Right lung (tissue), 10 donors: ENCODE results near the gene SOHLH1. TPM values are rescaled to one million over a fixed set of nuclear protein-coding genes. Genes with fewer than 3 reads are reported as not detected.

Experiments
- DNase-seq, 2 donors: peaks; one replicate each; pipeline ENCODE4 v3.0.0-alpha.2; 2013
- long read RNA-seq, 8 donors: transcript quantifications; one replicate each; lab custom pipeline, GENCODE V29; 2026
- polyA plus RNA-seq, 5 donors: library from polyadenylated mRNA; unstranded; fragments of 120-200 nt; gene quantifications; one replicate each; pipeline versions ENCODE4 v1.2.1 to v1.2.3, GENCODE V29; 2013; ENCODE audit warnings: inconsistent platforms in 1 of 5, low replicate concordance in 1 of 5; ENCODE audit not compliant: insufficient read length in 5 of 5, insufficient read depth in 1 of 5

Gene SOHLH1
- polyA plus RNA-seq, result not detected
- long read RNA-seq, donor 1, result 0 reads
- long read RNA-seq, donor 2, result 0 reads
- long read RNA-seq, donor 3, result 0 reads
- long read RNA-seq, donor 4, result 0 reads
- long read RNA-seq, donor 5, result 0 reads
- long read RNA-seq, donor 6, result 0 reads
- long read RNA-seq, donor 7, result 0 reads
- long read RNA-seq, donor 8, result 0 reads

DNA sequence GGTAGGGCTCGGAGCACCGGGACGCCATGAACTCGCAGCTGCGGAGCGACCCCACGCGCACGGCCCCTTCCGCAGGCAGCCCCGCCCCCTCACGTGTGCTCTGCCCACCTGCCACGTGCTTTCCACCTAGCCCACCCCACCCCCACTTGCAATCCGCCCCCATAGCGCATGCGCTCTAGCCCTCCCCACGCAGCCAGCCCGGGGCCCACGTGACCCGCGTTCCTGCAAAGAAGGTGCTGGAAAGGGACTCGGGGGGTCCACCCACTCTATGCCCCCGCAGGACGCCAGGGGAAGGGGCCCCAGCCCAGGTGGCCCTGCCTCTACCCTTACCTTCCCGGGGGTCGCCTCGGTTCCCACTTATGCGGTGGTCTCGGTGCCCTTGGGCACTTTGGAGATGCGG, at the start of gene SOHLH1:
SOHLH1 (minus strand) TSS at position 42 of the 400 bp plus-strand sequence; CDS start at position 28, 14 bp downstream.
- no peak for DNase-seq

GRCh38 chr9:135748676-135749075, 49.4 kb upstream of the SOHLH1 start:
- DNase-seq, result no peak

GRCh38 chr9:135747311-135747710, 48.0 kb upstream of the SOHLH1 start:
- DNase-seq, result no peak

- no peak for DNase-seq
These were observed 47.3 kb upstream of the SOHLH1 start for GRCh38 chr9:135746565-135746964.

GRCh38 chr9:135745686-135746324, 46.5 kb upstream of the SOHLH1 start:
- DNase-seq, result no peak

GRCh38 chr9:135745189-135745588, 45.9 kb upstream of the SOHLH1 start:
- no peak for DNase-seq

GRCh38 chr9:135744333-135745070, 45.2 kb upstream of the SOHLH1 start:
- DNase-seq, result no peak

DNA sequence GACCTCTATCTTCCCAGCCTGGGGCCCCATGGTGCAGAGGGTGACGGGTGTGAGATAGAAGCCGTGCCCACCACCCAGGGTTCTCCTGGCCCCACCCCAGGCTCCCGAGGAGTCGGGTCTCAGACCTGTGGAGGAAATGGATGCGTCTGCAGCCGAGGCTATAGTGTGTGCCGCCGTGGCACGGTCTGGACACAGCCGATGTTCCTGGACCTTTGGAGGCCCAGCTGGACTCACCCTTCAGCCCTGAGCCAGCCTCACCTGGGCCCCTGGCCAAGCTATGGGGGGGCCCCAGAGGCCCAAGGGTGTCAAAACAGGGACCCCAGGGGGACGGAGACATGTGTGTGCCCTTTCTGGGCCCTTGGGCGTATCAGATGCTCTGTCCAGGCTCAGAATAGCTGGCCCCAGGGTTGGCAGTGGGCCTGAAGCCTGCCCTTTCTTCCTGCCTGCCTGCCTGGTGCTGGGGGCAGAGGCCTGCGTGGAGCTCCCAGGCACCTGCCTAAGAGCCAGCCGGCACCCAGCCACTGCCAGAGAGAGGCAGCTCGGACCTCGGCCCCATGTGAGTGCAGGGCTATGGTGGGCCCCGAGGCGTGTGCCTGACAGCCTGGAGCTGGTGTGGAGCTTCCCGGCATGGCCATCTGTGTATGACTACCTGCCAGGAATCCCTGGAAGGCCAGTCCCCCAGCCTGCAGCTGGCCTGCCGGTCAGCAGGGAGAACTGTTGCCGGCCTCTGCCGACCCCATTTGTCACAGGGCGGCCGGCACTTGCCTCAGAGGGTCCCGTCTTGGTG, 44.5 kb upstream of the SOHLH1 start:
- no peak for DNase-seq

- no peak for DNase-seq
These were observed 43.7 kb upstream of the SOHLH1 start for GRCh38 chr9:135743021-135743420.

DNA sequence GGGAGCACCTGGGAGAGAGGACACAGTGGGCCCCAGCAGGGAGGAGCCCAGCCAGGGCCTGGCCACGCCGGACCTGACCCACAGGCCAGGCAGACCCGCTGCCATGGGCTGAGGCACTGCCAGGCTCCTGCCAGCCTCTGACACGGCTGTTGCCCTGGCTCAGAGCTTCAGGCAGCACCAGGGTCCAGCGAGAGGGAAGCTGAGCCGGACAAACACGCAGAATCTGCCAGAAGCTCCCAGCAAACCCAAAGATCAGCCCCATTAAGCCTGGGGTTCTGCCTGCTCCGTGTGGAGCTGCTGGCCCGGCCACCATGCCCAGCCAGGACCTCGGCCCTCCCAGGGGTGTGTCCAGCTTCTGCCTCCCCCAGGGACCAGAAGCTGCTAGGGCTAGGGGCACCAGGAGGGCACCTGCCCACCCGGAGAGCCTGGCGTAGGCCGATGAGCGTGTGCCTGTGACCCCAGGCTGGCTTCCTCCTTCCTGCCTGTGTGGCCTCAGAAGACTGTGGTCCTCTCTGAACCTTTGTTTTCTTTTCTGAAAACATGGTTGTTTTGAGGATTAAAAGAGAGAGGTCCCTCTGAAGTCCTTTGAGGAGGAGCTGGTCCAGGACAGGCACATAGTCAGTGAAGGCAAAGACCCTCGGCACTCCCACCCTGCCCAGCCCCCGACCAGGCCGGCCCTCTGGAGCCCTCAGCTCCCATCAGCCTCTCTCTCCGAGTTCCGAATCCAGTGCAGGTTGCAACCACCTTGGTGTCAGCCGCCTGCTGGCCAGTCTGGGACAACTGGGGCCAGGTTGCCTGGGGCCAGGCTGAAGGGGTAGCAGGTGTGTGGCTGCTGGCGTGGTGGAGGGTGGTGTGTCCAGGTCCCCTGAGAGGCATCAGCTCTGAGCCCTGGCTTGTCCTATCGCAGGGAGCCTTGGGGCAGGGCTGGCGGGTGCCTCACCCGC, 42.3 kb upstream of the SOHLH1 start:
- DNase-seq, result no peak

DNA sequence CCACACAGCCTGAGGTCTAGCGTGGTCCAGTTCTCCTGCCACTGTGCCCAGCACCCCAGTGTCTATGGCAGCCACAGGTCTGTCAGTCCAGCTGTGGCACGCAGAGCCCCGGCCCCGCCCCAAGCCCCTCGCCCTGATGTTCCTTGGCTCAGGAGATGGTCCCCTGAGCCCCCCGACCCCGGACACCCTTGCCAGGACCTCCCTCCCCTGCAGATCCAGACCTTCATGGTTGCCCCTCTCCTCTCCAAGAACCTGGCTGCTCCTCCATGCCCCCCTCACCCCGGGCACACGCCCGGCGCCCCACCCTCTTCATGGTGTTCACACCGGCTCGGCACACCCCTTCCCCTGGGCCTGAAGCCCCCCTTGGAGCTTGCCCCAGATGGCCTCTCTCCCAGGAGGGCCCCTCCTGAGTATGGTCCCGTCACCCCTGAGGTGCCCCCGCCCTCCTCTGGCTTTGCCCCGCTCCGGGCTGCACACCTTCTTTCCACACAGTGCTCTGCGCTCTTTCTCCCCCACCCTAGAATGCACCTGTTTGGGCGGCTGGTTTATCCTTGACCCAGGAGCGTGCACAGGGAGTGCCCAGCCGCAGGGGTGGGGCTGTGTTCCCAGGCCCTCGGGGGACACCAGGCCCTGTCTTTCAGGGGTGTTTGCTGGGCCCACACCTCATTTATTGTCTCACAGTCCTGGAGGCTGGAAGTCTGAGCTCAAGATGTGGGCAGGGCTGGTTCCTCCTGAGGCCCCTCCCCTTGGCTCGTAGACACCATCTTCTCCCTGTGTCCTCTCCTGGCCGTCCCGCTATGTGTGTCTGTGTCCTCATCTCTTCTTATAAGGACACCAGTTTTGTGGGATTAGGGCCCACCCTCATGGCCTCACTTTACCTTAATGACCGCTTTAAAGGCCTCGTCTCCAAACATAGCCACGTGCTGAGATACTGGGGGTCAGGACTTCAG, 40.3 kb upstream of the SOHLH1 start:
- DNase-seq, result no peak

GRCh38 chr9:135737840-135738521, 38.7 kb upstream of the SOHLH1 start:
- DNase-seq, result no peak

GRCh38 chr9:135736979-135737839, 37.9 kb upstream of the SOHLH1 start:
- no peak for DNase-seq

- DNase-seq, result no peak
These were observed 37.1 kb upstream of the SOHLH1 start for GRCh38 chr9:135736272-135736978.

GRCh38 chr9:135734616-135735144, 35.4 kb upstream of the SOHLH1 start:
- no peak for DNase-seq

DNA sequence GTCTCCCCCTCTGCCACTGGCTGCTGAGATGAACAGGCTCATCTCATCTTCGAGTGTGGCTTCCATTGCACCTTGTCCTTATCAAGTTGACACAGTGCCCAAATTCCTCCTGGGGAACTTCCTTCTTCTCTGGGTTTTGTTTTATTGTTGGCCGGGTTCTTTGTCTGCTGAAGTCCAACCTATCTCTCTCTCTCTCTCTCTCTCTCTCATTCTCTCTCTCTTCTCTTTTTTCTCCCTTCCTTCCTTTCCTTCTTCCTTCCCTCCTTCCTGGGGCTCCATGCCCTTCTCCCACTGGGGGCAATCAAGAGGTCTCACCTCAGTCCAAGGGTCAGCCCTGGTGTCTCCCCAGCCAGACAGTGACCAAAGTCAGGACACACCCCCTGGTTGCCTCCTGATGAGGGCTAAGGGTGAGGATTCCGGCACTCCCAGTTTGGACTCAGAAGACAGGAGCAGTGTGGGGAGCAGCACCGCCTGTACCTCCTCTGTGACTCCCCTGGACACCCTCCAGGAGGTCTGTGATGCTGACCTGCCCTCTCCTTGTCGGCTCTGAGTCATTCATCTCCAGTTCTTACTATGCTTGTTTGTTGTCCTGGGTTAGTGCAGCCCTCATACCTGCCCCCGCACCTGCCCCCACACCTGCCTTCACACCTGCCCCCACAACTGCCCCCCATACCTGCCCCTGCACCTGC, 33.4 kb upstream of the SOHLH1 start:
- DNase-seq, result no peak

GRCh38 chr9:135731454-135731853, 32.2 kb upstream of the SOHLH1 start:
- DNase-seq, result no peak
